Islet precursor cell (in vitro differentiated cells): Measurements from ENCODE around the gene EPHB6.

ENCODE experiments used
- DNase-seq: peaks from one replicate; pipeline ENCODE4 v3.0.0-alpha.2; 2018

EPHB6 gene

DNA sequence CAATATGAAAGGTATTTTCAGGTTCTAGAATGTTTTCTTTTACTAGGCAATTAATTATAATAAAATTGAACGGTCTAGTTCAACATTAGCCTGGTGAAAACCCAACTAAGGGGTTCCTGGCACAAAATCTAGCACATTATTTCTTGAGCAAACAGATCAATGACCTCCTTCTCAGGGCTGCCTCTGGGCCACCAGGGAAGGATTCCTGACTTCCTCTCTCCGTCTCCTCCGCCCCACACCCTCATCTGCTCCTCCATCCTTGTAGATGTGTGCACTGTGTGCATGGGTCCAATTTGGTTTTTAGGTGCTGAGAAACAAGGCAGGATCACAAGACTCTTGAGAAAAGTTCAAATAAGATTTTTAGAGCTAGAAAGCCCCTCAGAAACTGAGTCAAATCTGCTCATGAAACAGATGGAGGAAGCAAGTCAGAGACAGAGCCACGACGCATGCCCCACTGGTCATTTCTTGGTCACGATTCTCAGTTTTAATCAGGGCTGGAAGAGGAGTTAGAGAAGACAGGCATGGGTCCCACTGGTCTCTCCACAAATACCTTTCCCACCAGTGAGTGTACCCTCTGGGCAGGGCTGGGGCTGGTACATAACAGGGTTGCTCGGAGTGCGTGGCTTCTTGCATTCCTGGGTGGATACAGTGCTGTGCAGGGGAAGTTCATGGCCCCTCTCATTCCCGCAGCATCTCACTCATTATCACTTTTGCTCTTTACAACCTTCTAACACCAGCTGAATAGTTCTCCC, 26.9 kb downstream of the EPHB6 start:
- DNase-seq = peak; percentile 59

DNA sequence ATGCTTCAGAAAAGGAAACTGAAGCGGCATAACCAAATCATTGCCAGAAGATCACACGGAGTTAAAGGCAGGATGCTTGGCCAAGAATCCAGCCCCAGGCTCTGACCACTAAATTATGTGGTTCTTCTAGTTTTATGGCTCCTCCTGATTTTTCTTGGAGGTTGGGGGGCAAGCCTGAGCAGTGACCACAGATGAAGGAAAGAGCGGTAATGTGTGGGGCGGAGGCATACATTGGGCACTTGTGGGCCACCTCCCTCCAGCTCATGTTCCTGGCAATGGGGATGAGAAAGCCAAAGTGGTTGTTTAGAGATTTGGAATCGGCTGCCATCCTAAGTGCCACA, 27.4 kb downstream of the EPHB6 start:
- no peak for DNase-seq

DNA sequence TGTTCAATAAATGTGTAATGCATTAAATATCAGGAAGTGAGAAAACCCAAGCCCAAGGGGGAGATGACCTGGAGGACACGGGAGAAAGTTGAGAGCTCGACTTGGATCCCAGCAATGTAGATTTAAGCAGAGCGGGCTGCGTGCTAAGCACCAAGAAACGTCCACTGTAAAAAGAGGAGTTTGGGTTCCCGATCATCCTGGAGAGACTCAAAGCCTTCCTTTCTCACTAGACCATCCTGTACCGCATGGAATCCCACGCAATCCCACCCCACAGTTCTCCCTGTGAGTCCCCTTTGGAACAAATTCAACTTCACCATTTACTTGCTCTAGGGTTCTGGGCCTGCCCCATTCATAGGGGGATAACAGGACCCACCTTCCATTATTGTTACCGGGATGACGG, 28.3 kb downstream of the EPHB6 start:
- DNase-seq = peak; percentile 29

DNA sequence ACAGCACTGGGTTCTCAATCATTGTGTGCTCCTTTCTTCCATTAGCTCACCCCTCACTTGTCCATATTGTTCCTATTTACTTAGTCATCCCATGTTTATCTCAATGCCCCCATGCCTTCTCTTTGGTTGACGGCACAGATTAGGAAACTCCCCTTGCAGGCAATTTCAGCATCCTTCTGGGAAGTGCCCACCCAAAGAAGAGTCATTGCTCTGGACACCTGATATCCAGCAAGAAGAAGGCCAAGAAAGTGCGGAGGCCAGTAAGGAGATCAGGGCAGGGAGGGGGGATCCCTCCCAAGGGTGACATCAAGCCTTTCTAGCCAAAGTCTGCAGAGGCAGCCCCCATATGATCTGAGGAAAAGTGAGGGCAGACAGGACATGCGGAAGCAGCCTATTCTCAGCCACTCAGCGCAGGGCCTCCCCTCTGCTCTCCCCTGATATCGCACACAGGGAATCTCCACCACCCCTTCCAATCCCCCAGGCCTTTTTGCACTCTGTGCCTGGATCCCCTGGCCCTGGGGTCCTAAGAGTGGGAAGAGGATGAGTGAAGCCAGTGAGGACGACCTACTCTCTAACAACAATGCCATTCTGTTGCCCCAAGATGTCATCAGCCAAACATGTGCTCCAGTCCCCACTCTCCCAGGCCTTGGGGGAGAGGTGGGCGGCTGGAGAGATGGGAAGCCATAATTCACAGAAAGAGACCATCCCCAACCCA, 28.9 kb downstream of the EPHB6 start:
- peak; percentile 56 for DNase-seq

DNA sequence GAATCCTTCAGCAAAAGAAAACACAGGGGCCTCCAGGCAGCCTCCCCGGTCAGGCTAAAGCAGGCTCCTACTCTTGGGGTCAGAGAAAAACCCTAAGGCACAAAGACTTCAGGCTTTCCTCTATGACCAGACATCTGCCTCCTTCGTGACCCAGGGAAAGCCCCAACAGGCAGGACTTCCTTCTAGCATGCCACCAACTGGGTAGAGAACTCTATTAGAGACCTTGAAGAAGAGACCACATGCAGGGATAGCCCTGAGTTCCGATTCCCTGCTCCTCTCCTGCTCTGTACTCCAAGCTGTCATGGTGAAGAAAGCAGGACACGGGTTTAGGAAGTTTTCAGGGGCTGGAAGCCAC, 29.4 kb downstream of the EPHB6 start:
- no peak for DNase-seq

DNA sequence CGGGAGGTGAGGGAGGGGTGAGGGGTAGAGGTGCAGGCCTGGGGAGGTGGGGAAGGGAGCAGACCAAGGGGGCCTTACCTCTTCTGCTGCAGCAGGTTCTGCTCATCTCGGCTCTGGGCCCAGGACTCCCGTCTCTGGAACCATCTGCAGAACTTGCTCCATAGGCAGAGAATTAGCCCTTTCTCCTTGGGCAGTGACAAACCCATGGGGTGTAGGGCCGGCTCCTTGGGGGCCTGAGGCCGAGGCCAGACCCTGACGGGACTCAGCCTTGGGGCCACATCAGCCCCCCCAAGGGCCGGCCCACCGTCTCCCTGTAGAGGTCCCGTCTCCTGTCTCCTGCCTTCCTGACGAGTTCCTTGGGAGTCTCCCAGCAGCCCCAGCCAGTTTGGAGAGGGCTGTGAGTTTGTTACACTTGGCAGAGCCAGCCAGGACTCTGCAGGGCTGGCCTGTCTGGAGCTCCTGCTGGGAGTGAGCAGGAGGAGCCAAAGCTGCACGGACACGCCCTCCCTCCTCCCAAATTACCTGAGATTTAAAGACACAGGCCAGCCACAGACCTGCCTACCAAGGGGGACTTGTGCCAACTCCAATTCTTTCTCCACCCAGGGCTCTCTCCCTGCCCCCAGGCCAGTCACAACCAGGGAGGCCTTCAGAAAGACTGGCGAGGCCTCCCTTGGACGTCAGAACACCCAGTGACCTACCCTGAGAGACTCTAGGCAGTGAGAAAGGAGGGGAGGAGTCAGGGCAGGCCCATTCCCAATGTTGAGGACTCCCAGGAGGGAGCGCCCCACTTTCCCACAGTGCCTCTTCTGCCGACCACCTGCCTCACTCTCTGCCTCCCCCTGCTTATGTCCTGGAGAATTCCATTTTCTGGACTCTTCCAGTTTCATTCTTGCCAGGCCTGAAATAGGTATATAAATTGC, 30.7 kb downstream of the EPHB6 start, which contains the start of gene TRPV6:
Gene TRPV6, minus strand, starts transcription at position 435 of the 920 bp plus-strand sequence.
- DNase-seq = peak; percentile 89

DNA sequence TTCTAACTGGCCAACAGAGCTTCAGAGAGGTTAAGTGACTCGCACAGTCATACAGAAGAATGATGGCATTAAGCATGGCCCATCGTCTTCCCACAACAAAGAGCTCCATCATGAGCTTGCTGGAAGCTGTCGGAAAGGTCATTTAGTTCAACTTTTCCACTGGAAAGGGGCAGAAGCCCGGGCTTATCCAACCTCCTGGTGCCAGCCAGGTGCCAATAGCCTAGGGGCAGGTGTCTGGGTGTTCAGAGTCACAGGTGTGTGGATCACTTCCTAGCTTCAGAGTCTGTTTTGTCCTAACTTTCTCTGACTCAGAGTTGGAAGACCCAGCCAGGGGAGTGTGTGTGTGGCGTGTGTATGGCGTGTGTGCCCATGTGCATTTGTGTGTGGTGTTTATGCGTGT, 32.0 kb downstream of the EPHB6 start:
- DNase-seq = peak; percentile 52

DNA sequence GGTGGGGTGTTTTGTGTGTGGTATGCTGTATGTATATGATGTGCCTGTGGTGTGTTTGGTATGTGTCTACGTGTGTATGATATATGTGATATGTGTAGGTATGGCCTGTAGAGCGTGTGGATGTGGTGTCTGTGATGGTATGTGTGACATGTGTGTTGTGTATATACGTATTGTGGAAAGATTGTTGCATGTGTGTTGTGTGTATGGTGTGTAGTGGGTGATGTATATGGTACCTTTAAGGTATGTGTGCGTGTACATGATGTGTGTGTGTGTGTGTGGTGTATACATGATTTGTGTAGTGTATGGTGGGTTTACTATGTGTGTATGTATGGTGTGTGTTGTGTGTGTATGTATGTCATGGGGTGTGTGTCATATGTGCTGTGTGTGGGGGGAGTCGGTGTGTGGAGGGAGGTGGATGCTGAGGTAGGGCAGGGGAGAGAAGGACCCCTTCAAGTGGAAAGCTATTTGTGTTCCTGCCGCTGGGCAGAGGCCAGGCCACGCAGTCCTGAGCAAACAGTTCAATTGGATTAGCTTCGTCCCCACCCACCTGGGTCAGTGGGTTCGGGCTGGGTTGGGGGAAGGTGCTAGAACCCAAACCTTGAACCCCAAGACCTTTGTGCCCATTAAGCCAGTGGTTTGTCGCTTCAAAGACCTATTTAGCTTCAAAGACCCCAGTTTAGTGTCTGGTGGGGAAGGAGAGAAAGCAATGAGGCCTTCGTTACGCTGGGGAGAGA, 32.6 kb downstream of the EPHB6 start:
- DNase-seq = no peak

DNA sequence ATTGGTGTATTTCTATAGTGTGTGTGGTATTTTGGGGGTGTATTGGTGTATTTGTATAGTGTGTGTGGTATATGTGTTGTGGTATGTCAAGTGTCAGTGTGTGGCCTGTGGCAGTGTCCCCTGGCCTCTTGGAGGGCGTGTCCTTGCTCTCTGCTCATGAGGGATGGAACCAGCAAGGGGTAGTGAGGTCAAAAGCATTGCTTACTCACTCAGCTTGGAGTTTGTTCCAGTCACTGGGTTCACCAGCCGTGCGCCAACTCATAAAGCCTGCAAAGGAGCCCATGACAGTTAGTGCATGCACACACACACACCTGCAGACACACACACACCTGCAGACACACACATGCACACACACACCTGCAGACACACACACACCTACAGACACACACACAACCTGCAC, 34.9 kb downstream of the EPHB6 start:
- peak; percentile 35 for DNase-seq

DNA sequence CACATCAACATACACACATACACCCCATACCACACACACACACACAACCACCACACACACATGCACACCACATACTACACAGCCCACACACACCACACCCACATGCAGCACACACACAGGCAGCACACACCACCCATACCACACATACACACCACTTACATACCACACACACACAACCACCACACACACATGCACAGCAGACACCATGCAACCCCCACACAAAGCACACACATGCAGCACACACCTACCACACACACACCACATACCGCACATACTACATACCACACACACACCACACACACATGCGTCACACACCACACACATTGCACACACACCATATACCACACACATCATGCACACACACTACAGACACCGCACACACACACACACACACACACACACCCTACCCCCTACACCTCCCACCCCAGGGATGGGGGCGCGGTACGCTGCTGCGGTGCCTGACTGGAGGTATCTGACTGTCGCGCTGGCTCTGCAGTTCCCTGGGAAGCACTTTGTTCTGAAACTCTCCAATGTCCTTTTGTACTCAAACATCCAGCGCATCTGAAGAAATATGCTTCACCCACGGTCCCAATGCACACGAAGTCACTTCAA, 36.1 kb downstream of the EPHB6 start:
- DNase-seq = peak; percentile 39

DNA sequence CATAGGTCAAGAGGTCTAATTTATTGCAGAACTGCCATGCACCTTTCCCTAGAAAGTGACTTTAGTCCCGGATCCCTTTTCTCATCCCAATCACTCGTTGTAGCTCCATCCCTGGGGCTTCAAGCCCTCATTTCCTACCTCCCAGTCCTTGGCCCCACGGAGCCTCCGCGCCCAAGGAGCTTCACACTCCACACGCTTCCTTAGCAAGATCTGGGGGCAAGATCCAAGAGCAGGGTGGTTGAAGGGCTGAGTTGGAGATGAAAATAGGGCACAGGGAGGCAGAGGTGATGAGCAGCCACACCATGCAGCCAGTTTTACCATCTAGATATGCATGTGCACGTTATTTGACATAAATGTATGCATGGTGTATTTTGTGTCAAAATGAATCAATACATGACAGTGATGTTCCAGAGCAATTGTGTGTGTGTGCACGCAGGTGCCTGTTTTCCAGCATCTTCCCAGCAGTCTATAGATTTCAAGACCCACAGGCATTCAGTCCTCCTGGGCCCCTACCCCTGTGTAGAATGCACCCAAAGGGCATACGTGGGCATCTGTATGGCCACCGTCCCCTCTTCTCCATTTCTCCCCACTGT, 36.7 kb downstream of the EPHB6 start:
- DNase-seq = peak; percentile 37

DNA sequence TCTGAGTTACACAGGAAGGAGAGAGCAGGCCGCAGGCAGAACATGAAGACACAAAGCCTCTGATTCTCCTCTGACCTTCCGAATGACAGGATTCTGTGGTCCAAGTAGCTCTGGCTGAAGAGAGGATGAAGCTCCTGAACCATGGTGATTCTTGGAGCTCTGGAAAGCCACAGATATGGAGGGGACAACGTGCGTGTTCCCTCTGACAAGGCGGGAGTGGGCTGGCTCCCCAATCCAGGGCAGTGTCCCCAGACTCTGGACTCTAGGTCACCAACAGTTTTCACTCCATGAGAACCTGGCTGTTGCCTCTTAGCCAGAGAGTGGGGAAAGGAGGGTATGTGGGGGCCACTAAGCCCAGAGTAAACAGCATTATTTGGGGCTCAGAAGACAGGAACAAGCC, 38.1 kb downstream of the EPHB6 start:
- no peak for DNase-seq

DNA sequence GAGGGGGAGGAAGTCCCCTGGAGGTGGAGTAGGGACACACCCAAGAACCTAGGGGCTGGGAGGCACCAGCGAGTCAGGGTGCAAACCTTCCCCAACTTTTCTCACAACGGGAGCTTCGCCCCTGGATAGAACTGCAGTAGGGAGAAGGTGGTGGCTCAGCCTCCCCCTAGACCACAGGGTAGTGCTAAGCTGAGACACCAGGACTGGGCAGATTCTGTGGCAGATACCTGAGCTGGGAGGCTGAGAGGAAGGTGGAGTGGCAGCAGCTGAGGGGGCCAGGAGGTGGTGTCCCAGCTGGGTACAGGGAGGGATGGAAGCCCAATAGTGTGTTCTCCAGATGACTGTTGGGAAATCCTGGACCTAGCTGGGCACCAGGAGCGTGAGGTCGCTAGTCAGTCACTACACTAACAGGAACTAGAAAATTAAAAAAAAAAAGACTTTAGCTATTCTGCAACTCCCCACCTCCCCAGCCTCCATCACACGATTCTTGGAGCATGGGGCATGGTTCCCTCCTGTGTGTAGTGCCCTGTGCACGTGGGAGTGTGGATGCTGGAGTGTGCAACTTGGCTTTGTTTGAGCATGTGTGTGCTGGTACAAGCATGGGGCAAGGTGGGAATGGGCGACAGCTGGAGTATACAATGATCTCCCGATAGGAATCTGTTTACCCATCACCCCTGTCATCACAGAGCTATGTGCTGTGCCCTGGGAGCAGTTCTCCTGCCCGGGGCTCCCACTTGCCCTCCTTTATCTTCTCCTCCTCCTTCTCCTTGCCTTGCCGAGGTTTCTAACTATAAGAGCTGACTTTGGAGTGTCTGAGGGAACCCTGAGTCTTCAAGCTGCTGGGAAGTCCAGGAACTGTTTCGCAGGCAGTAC, 39.5 kb downstream of the EPHB6 start:
- peak; percentile 49 for DNase-seq

DNA sequence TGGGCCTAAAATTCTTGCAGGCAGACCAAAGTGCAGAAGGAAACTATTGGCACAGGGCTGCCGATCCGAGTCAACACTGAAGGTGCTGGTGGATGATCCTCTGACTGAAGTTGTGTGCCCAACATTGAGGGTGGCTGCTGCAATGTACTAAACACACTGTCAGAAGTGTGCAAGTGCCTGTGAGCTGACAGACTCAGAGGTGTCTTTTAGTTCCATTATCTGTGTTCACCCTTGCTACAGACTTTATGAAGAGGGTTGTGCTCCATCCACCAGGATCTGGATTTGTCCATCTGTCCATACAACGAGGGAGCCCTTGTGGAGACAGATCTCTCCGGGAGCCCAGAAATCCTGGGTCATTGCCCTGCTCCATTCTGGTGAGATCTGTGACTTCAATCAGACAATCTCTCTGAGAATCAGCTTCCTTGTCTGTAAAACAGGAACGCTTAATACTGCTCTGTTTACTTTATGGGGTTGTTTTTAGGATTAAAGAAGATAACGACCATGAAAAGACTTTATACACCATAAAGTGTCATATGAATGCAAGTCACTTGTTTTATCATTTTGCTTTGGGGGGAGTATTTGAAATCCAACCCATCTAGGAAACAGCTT, 40.2 kb downstream of the EPHB6 start:
- DNase-seq = peak; percentile 44

DNA sequence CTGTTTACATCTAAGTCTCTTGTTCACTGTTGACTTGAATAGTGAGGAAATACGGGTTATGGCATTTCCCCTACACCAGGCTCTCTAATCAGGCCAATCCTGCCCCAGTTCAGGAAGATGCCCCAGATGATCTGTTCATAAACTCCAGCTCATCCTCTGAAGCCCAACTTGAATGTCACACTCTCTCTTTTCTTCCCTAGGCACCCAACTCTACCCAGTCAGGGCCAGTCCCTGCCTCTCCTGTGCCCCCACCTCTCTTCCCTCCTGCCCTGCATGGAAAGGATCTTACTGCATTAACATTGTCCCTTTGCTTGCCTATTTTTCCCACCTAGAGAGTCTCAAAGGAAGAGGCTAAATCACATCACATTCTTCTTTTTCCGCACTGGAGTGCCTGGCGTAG, 41.3 kb downstream of the EPHB6 start:
- DNase-seq = peak; percentile 32

DNA sequence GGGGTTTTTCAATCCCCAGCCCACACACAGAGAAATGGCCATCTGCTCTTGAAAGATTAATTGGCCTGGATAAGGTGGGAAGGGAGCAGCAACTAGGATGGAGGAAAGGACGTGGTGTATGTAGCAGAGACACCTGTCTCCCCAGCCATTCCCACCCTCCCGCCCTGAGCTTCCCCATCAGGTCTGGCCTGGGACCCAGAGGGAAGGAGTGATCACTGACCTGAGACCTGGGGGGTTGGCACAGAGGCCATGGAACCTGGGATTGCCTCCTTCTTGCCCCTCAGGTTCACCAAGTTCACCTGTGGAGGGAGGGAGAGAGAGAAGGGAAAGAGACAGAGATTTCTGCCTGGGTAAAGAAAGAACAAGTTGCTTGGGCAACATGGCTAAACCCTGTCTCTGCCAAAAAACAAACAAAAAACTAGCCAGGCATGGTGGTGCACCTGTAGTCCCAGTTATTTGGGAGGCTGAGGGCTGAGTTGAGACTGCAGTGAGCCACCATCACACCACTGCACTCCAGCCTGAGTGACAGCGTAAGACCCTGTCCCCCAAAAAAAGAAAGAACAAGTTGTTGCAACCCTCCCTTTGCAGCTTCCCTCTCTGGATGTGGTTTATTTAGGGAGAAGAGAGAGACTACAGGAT, 42.0 kb downstream of the EPHB6 start:
- DNase-seq = peak; percentile 19

DNA sequence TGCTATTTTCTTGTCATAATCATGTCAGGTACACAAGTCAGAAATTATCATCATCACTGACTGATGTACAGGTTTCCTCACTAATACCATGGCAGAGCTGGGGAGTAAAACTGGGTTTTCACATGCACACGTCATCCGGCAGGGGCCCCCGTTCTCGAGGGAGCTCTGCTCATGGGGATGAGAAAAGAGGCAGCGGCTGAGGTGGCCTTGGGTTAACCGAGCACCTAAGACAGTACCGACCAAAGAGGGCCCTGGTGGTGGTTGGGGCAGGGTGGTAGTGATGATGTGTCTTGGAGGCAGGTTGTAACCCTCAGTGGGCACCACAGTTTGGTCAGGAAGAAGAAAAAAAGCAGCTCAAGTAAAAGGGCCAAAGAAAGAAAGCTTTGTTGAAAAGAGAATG, 42.8 kb downstream of the EPHB6 start:
- DNase-seq = peak; percentile 29

DNA sequence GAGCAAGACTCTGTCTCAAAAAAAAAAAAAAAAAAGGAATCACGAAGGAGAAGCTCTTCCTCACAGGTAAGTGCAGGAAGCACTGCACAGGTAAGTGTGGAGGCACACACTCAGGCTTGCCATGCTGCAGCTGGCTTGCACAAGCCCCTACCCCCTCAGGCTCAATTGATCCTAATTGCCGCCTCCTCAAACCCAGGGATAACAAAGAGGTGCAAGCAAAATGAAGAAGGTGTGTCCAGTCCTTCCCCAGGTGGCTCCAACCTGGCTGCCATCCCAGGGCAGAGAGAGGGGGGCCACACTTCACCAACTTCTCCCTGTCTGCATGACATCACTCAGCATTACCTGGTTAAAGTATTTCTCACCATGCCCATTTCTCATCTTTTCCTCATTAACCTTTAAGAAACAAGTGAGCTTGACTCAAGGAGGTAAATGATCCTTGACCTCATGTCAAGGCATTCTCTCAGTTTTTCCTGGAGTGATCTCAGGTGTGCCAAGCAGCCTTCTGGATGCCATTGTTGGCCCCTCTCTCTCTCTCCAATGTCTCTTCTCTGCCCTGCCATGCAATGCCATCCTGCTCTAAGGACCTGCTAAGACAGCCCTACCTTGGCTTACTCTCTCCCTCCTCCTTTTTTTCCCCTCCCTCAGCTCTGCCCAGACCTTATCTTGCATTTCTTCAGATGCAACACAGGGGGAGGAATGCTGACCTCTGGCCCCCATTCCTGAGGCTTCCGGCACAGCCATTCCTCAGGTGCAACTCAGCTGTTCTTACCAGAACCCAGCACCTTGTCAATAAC, 43.7 kb downstream of the EPHB6 start:
- DNase-seq = peak; percentile 87

DNA sequence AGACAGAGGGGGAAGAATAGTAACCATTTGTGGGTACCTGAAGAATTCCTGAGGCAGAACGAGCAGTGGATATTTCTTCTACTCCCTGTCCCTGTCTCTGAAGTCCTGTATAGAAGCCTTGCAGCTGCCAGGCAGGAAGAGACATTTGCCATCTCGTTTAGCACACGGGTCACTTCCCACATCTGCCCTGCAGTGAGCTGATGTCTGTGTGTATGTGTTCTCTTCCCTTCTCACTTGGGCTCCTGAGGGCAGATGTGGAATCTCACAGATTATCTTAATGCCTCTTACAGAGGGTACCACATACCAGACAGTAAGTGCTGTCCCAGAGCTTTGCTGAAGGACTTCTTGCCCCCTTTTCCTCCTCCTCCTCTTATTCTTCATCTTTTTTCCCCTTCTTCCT, 44.8 kb downstream of the EPHB6 start:
- peak; percentile 52 for DNase-seq
